Stomach (tissue), 4 donors: ENCODE measurements around the gene AP3B1.

Source experiments
- CTCF ChIP-seq, 7 experiments: fragments of 450-650 bp in 4 of 7; fragments of 200-600 bp in 3 of 7; sonication (generic) in 3 of 7; IDR thresholded peaks; one replicate each; pipeline ENCODE4 v1.5.1; 2016 to 2019; ENCODE audit warnings: antibody characterized with exemption in 7 of 7, control low read depth in 2 of 7, mild to moderate bottlenecking in 1 of 7
- EP300 ChIP-seq: sonication (generic); formaldehyde crosslinking; IDR thresholded peaks from one replicate; pipeline ENCODE4 v1.6.1; 2017; ENCODE audit warnings: antibody characterized with exemption
- POLR2A ChIP-seq, 4 donors: fragments of 450-650 bp; IDR thresholded peaks; one replicate each; pipeline ENCODE4 v1.6.1; 2016; ENCODE audit warnings: antibody characterized with exemption in 4 of 4, control low read depth in 2 of 4, mild to moderate bottlenecking in 1 of 4, moderate library complexity in 1 of 4

- TF ChIP-seq POLR2A (IDR thresholded peaks at IDR 0.05) (no peak), CTCF (IDR thresholded peaks at IDR 0.05) (no peak), EP300 (no peak)
These were observed 337.4 kb downstream of the AP3B1 start for GRCh38 chr5:77957081-77957480.
